GM21423 (cell line): ENCODE measurements around the gene PEAK1.

Experiments
- ATAC-seq: cut with Tn5 transposase; IDR thresholded peaks from one replicate; pipeline ENCODE4 v1.9.1; 2021; ENCODE audit warnings: mild to moderate bottlenecking, moderate library complexity; ENCODE audit not compliant: unreplicated experiment

The PEAK1 gene

GRCh38 chr15:77069521-77070121, 350.3 kb downstream of the PEAK1 start:
- ATAC-seq, result no peak

- ATAC-seq, result no peak
Measured at GRCh38 chr15:77068633-77069032, 351.3 kb downstream of the PEAK1 start.

- ATAC-seq, result no peak
Measured at GRCh38 chr15:77067691-77068367, 352.1 kb downstream of the PEAK1 start.

GRCh38 chr15:77066971-77067690, 352.8 kb downstream of the PEAK1 start:
- no peak for ATAC-seq

- no peak for ATAC-seq
Measured at GRCh38 chr15:77064539-77065308, 355.2 kb downstream of the PEAK1 start.

GRCh38 chr15:77064063-77064462, 355.8 kb downstream of the PEAK1 start:
- ATAC-seq, result no peak

- no peak for ATAC-seq
Measured at GRCh38 chr15:77063249-77063648, 356.7 kb downstream of the PEAK1 start.

GRCh38 chr15:77060546-77060945, 359.4 kb downstream of the PEAK1 start:
- no peak for ATAC-seq

- ATAC-seq, result no peak
Measured at GRCh38 chr15:77059786-77060361, 360.0 kb downstream of the PEAK1 start.

GRCh38 chr15:77058468-77058867, 361.4 kb downstream of the PEAK1 start:
- no peak for ATAC-seq

GRCh38 chr15:77057685-77058084, 362.2 kb downstream of the PEAK1 start:
- ATAC-seq, result no peak

- ATAC-seq, result no peak
Measured at GRCh38 chr15:77057072-77057471, 362.8 kb downstream of the PEAK1 start.

- ATAC-seq, result no peak
Measured at GRCh38 chr15:77053709-77054108, 366.2 kb downstream of the PEAK1 start.

- no peak for ATAC-seq
Measured at GRCh38 chr15:77052556-77052955, 367.3 kb downstream of the PEAK1 start.
